ENCODE measurements around the gene VPS16.

Gene VPS16

GRCh38 chr20:2797136-2797983, 43.2 kb upstream of the VPS16 start:
- H3K4me3 ChIP-seq (ENCODE audit: low read length): no peak overlapping the region
- TF ChIP-seq CTCF (IDR thresholded peaks at IDR 0.05; ENCODE audit: insufficient read depth, low read depth, low read length, missing control alignments): no peak
- DNase-seq (ENCODE audit: low read depth): no peak

- H3K4me3 ChIP-seq (ENCODE audit: low read length): no peak overlapping the region
- TF ChIP-seq CTCF (IDR thresholded peaks at IDR 0.05; ENCODE audit: insufficient read depth, low read depth, low read length, missing control alignments): no peak
- DNase-seq (ENCODE audit: low read depth): no peak
Measured at GRCh38 chr20:2798095-2798805, 42.3 kb upstream of the VPS16 start.

- no peak overlapping the region for H3K4me3 ChIP-seq (ENCODE audit: low read length)
- no peak for TF ChIP-seq CTCF (IDR thresholded peaks at IDR 0.05; ENCODE audit: insufficient read depth, low read depth, low read length, missing control alignments)
- DNase-seq (ENCODE audit: low read depth): no peak
Measured at GRCh38 chr20:2798814-2799213, 41.7 kb upstream of the VPS16 start.

GRCh38 chr20:2799271-2799670, 41.3 kb upstream of the VPS16 start:
- no peak overlapping the region for H3K4me3 ChIP-seq (ENCODE audit: low read length)
- no peak for DNase-seq (ENCODE audit: low read depth)

GRCh38 chr20:2799688-2800520, 40.6 kb upstream of the VPS16 start:
- no peak for DNase-seq (ENCODE audit: low read depth)
- TF ChIP-seq CTCF (IDR thresholded peaks at IDR 0.05; ENCODE audit: insufficient read depth, low read depth, low read length, missing control alignments): no peak

More at GRCh38 chr20:2799271-2799670, 41.3 kb upstream of the VPS16 start:
- no peak for TF ChIP-seq CTCF (IDR thresholded peaks at IDR 0.05; ENCODE audit: insufficient read depth, low read depth, low read length, missing control alignments)

GRCh38 chr20:2800521-2801285, 39.8 kb upstream of the VPS16 start, which contains the start of gene CPXM1:
Gene CPXM1 (minus strand): TSS chr20:2800627. CDS start chr20:2800572, 55 bp downstream.
- TF ChIP-seq CTCF (IDR thresholded peaks at IDR 0.05; ENCODE audit: insufficient read depth, low read depth, low read length, missing control alignments): no peak
- no peak for DNase-seq (ENCODE audit: low read depth)
- H3K4me3 ChIP-seq (ENCODE audit: low read length): no peak within 1 kb of the TSS

More at GRCh38 chr20:2799688-2800520, 40.6 kb upstream of the VPS16 start:
- H3K4me3 ChIP-seq (ENCODE audit: low read length): no peak overlapping the region

Data from epithelial cell of esophagus (primary cell).